GM19239 (cell line): ENCODE measurements around the gene ABHD10.

Source experiments
- DNase-seq: peaks from one replicate; pipeline ENCODE4 v3.0.0; 2011; ENCODE audit warnings: low spot score; ENCODE audit not compliant: insufficient read length
- FAIRE-seq: peaks from 2 replicates; lab custom pipeline; 2011; peaks lifted over from hg19 to GRCh38; lab: Jason Lieb, UNC

The ABHD10 gene

DNA sequence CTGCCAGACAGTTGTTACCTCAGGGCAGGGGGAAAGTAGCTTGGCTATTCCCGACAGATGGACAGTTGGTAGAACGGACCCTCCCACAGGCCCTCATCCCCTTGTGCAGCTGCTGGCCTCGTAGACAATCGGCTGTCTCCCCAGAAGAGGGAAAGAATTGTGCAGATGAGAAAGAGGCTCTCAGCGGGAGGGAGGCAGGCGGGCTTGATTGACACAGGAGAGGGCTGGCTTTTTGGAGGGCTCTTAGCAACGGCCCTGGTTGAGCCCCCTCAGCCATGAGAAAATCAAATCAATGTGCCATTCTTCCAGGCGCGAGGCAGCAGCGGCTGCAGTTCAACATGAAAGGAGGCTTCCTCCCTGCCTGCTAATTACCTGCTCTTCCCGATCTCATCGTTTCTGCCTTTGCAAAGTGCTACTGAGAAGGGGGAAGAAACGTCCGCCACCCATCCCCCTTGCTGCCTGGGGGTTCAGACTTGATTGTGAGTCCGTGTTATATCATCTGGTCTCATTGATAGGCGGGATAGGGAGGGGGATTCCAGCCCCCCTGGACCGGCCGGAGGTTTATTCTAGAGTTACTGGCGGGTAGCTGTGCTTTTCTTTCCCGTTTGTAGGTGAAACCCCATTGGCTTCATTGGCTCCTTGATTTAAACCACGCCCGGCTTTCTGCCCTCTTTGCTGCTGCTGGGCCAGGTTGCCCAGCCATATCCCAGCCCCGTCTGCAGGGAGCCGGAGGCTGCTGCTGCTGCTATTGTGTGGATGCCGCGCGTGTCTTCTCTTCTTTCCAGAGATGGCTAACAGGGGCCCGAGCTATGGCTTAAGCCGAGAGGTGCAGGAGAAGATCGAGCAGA is 20.0 kb downstream of the ABHD10 start, which contains the start of gene TAGLN3:
TAGLN3 (plus strand) TSS at position 287 of the 848 bp plus-strand sequence; CDS start at position 788, 501 bp downstream.
- peak; percentile 80 for FAIRE-seq
- DNase-seq: no peak

DNA sequence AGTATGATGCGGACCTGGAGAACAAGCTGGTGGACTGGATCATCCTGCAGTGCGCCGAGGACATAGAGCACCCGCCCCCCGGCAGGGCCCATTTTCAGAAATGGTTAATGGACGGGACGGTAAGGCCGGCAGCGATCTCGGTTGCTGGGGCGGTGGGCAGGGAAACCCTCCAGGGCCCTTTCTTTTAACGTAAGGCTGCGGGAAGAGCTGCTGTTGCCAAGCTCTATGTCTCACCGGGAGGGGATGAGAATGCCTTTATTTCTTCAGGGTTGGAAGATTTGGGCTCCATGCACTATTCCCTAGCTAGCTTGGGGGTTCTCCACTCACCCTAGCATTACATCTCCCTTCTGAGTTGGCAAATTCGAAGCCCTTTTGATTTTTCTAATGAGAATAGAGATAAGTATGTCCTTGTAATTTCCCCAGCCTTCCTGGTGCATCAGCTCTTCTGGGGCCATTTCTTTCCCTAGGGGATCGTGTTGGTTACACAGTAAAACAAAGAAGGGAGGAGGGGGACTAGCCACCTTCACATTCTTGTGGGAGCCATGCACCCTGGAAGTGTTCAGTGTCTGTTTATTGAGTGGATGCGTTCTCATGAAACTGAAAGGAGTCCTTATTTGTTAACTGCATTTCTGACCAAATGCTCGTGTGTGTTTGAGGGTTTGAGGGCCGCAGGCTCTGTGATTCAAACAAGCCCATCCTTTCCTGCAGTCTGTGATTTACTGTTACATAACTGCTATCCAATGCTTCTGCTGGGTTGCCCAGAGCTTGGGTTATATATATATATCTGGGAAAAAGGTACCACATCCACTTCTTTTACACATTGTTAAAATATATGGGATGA is 20.9 kb downstream of the ABHD10 start:
- DNase-seq: no peak
- FAIRE-seq: no peak

DNA sequence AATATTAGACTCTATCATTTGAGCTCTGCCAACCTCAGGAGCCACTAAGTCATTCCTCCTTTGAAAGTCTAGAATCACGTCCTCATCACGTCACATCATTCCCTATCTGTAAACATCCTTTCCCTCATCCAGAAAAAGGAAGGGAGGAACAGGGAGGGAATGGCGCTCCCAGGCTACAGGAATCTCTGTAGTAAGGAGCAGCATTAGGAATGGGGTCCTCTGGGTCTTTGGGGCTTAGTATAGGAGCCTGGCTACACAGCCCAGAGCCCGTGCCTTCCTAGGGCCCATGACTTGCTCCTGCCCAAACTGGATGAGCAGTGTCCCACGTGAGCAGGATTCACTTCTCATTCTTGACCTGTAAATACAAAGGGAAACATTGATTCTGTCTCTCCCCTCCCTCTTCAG is 21.5 kb downstream of the ABHD10 start:
- no peak for DNase-seq
- FAIRE-seq: no peak

DNA sequence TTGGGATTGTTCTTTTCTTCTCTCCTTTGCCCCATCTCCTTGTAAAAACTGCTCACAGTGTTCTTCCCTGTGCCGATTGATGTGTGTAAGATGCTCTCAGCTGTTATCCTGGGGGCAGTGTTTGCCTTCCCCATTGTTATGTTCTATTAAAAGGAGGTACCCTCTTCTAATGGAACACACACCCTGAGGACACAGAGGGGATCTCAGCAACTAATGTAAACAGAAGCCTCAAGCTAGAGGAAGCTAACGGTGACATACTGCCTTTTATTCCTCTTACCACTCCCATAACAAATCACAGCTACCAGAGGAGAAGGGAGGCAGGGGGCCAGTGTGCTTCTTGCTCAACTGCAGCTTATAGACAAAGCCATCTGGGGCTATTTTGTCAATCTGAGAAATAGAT is 22.1 kb downstream of the ABHD10 start:
- FAIRE-seq (no peak), DNase-seq (no peak)

DNA sequence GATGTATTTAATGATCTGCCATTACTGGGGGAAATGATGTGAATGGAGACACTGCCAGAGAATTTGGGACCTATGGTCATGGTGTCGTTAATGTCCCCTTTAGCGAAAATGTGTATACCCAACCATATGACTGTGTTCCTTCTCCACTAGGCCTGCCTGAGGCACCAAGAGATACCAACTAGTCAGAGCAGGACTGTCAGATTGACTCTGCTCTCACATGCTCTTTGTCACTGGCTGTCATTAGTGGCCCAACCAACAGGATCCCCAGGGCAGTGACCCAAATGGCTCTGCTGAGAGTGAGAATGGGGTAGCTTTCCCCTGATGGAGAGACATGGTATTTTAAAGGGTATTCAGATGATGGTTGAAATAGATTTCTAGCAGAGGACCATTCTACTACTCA is 22.7 kb downstream of the ABHD10 start:
- no peak for FAIRE-seq

DNA sequence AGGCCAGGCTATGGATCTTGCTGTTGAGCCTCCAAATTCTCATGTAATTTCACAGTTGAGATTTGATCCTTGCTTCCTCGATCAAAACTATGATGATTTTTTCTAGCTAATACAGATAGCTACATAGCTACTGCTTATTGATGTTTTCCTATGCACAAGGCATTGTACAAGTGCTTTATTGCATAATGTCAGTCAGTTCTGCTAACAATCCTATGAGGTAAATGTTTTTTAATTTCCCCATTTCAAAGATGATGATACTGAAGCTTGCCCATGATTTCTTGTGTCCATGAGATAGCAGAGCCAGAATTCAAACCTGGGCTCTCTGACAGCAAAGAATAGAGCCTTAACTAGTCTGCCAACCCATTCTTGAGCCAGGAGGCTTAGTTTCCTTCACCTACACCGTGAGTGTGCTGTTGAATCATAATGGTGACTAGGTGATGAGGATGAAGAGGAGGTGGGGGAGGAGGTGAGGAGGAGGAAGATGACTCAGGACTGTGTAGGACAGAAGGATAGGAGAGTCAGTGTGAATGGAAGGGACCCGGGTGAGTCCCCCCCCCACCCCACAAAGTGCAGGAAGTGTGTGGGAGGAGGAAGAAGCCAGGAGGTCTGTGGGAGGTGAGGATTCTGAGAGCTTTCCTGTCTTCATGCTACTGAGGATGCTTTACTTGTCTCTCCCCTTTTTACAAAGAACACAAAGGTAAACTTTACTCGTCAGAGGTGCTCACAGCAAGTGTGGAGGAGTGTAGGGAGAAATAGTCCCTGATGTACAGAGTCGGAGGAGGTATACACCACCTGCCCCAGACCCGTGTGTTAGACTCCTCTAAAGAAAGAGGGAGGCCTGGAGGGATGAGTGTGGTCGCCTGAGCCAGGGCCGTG is 23.5 kb downstream of the ABHD10 start:
- FAIRE-seq (no peak), DNase-seq (no peak)

More for the DNA sequence above, 22.7 kb downstream of the ABHD10 start:
- no peak for DNase-seq

DNA sequence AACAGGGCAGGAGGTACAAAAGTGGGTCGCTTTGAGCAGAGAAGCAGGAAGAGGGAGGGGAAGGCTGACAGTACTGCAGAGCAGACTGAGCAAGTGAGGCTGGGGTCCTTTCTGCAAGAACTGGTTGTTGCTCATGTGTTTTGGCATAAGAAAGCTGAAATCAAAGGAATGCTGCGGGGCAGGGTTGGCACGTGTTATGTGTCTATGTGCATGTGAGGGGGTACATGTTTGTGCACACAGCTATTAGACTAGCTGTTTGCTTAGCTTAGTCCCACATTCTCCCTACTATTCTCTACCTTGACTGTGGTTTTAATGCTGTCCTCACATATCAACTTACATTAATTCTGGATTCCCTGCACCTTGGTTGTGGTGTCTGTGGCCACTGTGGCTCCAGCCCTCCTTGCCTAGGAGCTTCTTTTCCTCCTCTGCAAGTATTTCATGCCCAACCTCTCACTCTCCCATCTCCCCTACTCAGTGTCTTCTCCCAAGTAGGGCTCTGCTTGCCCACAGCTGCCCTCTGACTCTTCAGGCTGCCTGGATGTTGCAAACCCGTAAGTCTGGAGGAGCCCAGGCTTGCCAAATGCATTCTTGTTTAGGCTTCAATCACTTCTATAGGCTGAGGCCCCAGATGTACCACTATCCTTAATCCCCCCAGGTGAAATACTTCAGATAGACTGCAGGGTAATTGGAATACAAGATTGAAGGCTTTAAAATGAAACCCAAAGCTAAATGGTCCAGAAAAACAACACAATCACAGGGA is 24.7 kb downstream of the ABHD10 start:
- DNase-seq (no peak), FAIRE-seq (no peak)

DNA sequence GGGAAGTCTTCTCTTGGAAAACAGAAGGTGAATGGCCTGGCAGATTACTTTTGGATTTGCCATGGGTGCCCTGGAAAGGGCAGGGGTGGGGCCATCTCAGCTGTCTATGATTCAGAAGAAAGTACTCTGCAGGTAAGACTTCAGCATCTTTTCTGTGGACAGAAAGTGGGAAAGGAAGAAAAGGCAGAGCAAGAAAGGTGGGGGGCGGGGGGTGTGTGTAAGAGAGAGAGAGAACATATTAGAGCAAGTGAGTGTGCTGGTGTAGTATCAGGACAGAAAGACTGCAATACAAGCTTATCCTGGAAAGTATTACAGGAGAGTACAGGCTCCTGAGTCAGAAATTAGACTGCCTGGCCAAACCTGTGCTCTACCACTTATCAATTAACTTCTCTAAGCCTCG is 25.4 kb downstream of the ABHD10 start:
- FAIRE-seq: no peak
- no peak for DNase-seq

DNA sequence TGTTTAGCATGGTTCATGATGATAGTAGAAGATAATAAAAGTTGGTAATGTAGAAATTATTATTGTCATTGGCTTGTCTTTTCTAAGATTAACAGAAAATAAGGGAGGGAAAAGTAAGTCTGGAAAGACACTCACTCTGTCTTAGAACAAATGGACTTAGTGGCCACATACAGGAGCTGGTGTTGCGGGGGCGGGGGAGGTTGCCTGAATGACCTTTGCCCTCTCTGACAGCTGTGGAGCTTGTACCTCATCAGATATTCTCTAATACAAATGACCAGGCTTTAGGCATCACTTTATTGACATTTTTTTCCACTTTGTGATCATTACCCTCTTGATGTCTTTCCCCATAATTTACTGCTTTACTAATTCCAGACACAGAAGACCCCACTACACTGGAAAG is 25.8 kb downstream of the ABHD10 start:
- DNase-seq (no peak), FAIRE-seq (no peak)

DNA sequence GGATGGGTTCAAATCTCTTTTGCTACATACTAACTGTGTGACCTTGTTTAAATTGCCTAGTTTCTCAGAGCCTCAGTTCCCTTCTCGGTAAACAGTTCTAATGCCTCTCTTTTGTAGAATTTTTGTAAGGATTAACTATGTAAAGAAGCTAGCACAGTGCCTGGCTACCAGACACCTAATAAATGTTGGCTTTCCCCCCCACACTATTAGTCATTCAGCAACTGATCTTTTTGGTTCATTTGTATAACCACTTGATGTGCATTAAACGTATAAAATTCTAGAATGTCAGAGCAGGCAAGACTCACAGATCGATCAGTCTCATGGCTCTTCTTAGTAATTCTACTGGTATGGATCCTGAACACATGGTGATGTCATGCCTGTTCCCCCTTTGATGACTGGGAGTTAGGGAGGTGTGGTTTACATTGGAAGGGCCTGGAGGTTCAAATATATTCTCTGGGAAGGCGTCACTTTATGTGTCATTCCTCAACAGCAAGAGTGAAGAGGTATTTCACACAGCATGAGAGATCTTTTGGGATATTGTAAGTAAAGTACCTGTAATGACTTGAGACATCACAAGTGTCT is 26.4 kb downstream of the ABHD10 start:
- FAIRE-seq: no peak
- no peak for DNase-seq

DNA sequence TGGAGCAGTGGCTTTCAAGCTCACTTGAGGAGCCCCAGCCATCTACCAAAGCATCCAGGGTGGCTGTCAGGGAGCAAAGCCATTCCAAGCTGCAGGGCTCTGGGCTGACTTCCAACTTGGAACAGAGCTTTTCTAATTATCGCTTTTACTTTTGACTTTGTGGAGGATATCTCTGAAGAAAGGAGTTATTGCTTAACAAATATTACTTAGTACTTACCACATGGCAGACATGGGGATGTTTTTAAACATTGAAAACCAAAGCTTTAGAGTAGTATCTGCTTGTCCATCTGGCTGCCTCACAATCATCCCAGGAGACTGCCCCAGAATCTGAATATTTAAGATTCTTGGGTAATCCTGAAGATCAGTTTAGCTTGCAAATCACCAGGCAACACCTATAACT is 28.8 kb downstream of the ABHD10 start:
- FAIRE-seq (no peak), DNase-seq (no peak)

DNA sequence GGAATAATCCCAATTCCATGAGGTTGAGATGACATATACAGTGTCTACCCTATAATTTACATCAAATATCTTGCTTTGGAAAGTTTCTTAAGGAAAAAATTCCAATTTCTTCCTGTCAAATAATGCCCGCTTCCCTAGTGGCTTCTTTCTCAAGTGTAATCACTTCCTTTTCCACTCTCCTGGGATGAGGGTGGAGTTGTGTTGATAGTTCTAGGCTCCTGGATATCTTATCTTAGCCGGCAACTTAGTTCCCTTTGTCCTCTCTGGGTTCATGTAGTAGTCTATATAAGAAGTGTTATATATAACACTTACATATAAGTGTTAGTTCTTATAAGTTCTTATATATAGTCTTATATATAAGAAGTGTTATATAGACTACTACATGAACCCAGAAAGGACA is 30.8 kb downstream of the ABHD10 start:
- FAIRE-seq (no peak), DNase-seq (no peak)

DNA sequence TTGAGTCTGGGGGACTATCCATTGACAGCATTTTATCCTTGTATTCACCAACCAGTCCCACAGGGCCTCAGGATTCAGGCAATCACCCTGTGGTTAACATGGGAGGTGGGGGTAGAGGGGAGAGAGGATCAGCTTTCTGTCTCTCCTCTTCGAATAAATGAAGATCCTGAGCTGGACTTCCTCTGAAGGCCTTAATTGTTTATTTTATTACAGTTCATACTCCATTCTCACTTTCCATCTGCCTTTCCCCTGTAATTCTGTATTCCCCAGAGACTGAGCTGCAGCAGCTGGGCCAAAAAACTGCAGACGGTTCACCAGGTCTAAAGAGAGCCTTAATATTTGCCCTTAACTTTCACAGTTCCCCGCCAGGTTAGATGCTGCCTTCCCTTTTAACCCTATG is 31.8 kb downstream of the ABHD10 start:
- FAIRE-seq: no peak
- no peak for DNase-seq

DNA sequence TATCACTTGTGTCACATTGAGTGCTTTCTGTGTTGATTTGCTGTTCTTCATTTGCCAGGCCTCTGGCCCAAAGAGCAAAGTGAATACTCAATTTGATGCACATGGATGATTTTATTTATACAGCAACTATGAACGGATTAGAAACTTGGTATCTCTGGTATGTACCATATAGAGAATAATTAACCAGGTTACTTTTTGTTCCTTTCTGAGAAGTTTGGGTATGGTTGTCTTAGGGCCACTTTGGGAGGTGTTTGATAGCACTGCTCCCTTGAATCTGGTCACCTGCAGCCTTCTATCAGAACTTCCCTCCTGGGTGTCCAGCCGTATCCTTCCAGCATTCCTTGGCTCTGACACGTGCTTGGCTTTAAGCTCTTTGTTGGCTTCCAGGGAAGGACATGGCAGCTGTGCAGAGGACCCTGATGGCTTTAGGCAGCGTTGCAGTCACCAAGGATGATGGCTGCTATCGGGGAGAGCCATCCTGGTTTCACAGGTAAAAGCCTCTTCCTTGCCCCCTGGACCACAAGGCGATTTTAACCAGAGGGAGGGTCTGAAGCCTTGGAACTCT is 32.6 kb downstream of the ABHD10 start:
- FAIRE-seq: no peak

DNA sequence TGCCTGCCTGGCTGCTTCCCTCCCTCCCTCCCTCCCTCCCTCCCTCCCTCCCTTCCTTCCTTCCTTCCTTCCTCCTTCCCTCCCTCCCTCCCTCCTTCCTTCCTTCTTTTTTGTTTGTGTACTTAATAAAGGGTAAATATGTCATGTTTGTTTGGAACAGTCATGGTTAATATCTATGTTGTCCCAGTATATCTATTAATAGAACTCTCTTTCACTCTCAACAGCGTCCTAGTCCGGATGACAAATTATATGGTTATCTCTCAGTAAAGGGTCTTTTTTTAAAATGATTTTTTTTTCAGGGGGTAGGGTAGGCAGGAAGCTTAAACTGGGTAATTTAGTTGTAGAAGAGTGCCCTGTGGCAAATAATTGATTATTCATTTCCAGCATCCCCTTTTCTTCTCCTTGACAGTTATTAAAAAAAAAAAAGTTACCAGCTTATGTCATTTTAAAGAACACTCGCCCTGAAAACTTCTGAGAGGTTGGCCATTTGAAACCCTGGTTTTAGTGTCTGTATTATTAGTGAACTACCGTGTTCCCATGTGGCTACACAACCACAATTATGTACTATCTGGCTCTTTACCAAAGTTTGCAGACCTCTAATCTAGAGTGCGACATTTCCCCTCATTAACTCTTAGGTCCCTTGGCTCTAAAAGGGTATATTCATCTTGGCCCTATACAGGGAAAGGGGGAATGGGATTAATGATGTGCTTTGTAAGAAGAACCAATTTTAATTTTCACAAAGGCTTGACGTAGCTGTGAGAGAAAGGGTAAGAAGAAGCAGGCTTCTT is 33.6 kb downstream of the ABHD10 start:
- no peak for FAIRE-seq
- no peak for DNase-seq

More for the DNA sequence above, 32.6 kb downstream of the ABHD10 start:
- DNase-seq: no peak

DNA sequence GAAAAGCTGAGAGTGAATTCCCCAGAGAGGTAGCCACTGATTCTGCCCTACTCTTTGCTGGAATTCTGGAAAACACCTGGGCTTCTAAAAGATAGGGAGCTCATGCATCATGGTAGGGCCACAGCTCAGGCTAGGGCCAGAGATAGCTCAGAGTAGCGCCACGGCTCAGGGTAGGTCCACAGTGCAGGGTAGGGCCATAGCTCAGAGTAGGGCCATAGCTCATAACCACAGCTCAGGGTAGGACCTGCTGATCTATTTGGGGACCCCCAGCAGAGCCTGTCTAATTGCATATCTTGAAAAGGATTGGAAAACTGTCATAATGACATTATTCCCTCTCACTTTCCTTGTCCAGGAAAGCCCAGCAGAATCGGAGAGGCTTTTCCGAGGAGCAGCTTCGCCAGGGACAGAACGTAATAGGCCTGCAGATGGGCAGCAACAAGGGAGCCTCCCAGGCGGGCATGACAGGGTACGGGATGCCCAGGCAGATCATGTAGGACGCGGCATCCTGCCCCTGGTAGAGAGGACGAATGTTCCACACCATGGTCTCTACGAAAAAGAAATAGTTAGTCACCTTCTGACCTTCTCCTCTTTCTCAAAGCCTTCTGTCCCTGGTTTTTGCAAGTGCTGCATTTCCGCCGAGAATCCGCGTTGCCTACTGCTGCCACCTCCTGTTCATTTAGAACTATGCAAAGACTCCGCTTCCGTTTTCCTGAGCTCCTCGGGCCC is 34.4 kb downstream of the ABHD10 start:
- DNase-seq (peak; percentile 40), FAIRE-seq (peak; percentile 80)

DNA sequence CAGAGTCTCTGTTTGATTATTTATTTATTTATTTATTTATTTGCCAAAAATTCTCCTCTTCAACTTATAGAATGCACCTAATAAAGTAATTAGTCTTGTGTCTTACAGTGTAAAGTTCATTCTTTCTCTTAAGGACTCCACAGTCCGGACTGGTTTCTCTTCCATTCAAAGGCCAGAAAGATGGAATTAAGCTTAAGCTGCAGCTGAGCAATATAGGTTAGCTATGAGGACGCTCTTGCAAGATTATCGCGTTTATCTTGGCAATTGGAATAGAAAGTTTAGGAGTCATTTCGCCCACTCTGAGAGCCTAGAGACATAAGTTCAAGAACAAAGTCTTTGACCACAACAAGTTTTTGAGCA is 34.9 kb downstream of the ABHD10 start:
- FAIRE-seq: no peak

DNA sequence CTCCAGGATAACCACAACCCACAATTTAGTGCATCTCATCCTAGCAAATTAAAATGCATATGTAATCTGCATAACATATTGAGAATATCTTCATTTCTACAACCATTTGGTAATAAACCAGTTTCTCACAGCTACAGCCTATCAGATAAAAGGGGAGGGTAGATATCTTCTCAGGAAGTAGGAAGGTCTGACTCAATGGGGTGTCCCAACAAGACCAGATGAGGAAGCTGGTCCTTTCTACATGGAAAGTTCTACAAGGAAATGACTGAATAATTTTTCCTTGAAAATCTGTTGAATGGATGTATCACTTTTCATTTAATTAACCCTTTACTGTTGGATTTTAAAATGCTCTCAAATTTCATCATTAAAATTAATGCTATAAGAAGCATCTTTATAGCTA is 38.3 kb downstream of the ABHD10 start:
- DNase-seq (no peak), FAIRE-seq (no peak)

More for the DNA sequence above, 34.9 kb downstream of the ABHD10 start:
- no peak for DNase-seq
